GM12892 (cell line): Measurements from ENCODE around the gene MICU2.

Source experiments
- POLR2A ChIP-seq: IDR thresholded peaks from 2 replicates; pipeline ENCODE4 v1.6.1; 2011; ENCODE audit warnings: low read depth, low read length, control low read depth
- TAF1 ChIP-seq: IDR thresholded peaks from 2 replicates; pipeline ENCODE4 v1.6.1; 2011; ENCODE audit warnings: low read depth, mild to moderate bottlenecking, control low read depth, low read length, borderline replicate concordance

GRCh38 chr13:21606796-21607195 is 2.8 kb upstream of the MICU2 start:
- TF ChIP-seq TAF1 (no peak), POLR2A (no peak)
